Measurements from ENCODE around the gene NADSYN1.

NADSYN1 gene

DNA sequence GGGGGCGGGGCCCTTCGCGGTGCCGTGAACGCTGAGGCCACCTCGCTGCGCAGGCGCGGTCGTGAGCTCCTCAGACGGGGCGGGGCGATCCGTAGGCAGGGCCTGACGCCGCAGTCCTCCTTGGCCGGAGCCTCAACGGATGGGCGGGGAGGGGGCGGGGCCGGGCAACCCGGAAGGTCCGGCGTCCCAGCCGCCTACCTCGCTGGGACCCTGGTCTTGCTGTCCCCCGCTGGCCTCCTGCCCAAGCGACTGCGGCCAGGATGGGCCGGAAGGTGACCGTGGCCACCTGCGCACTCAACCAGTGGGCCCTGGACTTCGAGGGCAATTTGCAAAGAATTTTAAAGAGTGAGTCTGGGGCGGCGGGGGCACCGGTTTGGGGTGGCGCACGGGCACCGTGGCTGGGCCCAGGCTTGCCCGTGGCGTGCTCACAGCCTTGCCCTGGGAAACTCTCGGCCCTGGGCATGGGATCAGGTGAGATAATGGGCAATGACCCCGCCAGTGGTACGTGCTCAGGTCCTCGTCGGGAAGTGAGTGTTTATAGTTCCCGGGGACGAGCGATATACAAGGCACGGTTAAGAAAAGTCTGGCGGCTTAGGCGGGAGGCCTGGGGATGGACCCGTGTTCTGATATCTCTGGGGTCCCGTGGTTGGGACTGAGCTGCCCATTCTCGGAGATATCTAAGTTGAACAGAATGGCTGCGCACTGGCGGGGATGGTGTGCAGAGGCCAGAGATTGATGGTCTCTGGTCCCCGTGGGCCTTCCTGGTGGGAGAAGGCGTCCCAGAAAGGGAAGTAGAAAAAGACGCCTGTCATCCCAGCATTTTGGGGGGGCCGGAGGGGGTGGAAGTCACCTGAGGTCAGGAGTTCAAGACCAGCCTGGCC, at the start of gene NADSYN1:
TSS of gene NADSYN1 (plus strand) at position 167 of the 881 bp plus-strand sequence. CDS start at position 261, 94 bp downstream.
- H3K4me3 ChIP-seq (ENCODE audit: low read depth, low read length): peak within 1 kb of the TSS; percentile 95
- no peak for TF ChIP-seq CTCF (IDR thresholded peaks at IDR 0.05; ENCODE audit: low read depth, low read length)

- H3K4me3 ChIP-seq (ENCODE audit: low read depth, low read length): no peak overlapping the region
- TF ChIP-seq CTCF (IDR thresholded peaks at IDR 0.05; ENCODE audit: low read depth, low read length): no peak
Measured at GRCh38 chr11:71404209-71404608, 48.8 kb upstream of the NADSYN1 start.

DNA sequence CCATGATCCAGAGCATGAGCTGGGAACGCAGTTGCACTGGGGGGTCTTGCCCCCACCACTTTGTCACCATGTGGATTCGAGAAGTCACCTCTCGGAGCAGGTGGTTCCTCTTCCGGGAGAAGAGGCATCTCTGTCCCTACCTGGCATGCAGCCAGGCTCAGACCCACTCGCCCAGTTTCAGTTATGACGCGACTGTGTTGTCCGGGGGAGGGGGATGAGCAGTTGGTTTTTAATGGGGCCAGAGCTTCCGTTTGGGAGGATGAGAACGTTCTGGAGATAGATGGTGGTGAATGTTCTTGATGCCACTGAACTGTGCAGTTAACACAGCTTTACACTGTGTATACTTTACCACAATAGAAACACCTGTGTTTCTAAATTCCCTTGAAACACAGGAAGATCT, 46.3 kb upstream of the NADSYN1 start:
- H3K4me3 ChIP-seq (ENCODE audit: low read depth, low read length): no peak overlapping the region

GRCh38 chr11:71407356-71407755, 45.6 kb upstream of the NADSYN1 start:
- no peak for TF ChIP-seq CTCF (IDR thresholded peaks at IDR 0.05; ENCODE audit: low read depth, low read length)
- H3K4me3 ChIP-seq (ENCODE audit: low read depth, low read length): no peak overlapping the region

More for the DNA sequence above, 46.3 kb upstream of the NADSYN1 start:
- no peak for TF ChIP-seq CTCF (IDR thresholded peaks at IDR 0.05; ENCODE audit: low read depth, low read length)

DNA sequence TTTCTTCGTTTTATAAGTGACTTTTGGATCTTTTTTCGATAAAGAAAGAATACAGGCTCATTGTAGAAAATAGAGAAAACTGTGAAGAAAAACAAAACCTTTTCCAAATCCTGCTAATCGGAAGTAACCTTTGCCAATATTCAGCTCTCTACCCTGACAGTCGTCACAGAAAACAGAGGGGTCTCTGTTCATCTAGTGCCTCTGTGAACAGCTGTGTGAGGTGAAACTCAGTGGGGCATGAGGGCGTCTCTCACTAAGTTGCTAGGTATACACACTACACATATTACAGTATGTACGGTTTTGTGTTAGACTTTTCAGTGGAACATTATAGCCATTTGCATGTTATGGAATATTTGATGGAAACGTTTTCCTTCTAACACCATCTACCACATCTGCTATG, 44.2 kb upstream of the NADSYN1 start:
- no peak for TF ChIP-seq CTCF (IDR thresholded peaks at IDR 0.05; ENCODE audit: low read depth, low read length)
- no peak overlapping the region for H3K4me3 ChIP-seq (ENCODE audit: low read depth, low read length)

DNA sequence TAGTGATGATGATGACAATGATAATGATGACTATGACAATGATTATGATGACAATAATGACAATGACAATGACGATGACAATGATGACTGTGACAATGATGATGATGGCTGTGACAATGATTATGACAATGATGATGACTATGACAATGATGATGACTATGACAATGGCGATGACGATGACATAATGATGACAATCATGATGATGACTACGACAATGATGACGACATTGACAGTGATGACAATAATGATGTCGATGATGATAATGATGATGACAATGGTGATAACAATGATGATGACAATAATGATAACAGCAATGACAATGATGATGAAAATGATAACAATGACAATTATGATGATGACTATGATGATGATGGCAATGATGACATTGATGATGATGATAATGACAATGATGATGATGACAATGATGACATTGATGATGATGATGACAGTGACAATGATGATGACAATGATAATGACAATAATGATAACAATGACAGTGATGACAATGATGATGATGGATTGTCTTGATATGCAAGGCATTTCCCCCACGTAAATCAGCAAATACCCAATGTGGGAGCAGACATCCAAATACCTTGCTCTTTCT, 42.5 kb upstream of the NADSYN1 start:
- H3K4me3 ChIP-seq (ENCODE audit: low read depth, low read length): no peak overlapping the region
- no peak for TF ChIP-seq CTCF (IDR thresholded peaks at IDR 0.05; ENCODE audit: low read depth, low read length)

DNA sequence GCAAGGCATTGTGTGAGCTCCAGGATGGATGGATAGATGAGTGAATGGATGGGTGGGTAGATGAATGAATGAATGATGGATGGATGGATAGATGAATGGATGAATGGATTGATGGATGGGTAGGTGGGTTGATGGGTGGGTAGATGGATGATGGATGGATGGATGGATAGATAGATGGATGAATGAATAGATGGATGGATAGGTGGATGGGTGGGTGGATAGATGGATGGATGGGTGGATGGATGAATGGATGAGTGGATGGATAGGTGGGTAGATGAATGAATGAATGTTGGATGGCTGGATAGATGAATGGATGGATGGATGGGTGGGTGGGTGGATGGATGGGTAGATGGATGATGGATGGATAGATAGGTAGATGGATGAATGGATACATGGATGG, 38.4 kb upstream of the NADSYN1 start:
- H3K4me3 ChIP-seq (ENCODE audit: low read depth, low read length): no peak overlapping the region
- no peak for TF ChIP-seq CTCF (IDR thresholded peaks at IDR 0.05; ENCODE audit: low read depth, low read length)

Measured in WI38 (cell line).